WTC11 (cell line): ENCODE data around the gene PRR23E.

Experiments used
- CTCF ChIP-seq: fragments of 200-600 bp; IDR thresholded peaks from 2 replicates; pipeline ENCODE4 v1.8.0; 2022; ENCODE audit warnings: antibody characterized with exemption
- RELA ChIP-seq: sonication (generic); formaldehyde crosslinking; IDR thresholded peaks from 2 replicates; pipeline ENCODE4 v1.8.1; 2022; ENCODE audit warnings: missing genetic modification reagents, mild to moderate bottlenecking, borderline replicate concordance

GRCh38 chr3:127168271-127168670 is 24.7 kb upstream of the PRR23E start:
- TF ChIP-seq RELA (CRISPR knock-in tag) (no peak), CTCF (no peak)
